ENCODE results near the gene RABGAP1. TPM values are rescaled to one million over a fixed set of nuclear protein-coding genes. Genes with fewer than 3 reads are reported as not detected.

Gene RABGAP1
- total and polyA plus RNA-seq, 4 donors: 3.8 to 25.7 (median 10.5) TPM

DNA sequence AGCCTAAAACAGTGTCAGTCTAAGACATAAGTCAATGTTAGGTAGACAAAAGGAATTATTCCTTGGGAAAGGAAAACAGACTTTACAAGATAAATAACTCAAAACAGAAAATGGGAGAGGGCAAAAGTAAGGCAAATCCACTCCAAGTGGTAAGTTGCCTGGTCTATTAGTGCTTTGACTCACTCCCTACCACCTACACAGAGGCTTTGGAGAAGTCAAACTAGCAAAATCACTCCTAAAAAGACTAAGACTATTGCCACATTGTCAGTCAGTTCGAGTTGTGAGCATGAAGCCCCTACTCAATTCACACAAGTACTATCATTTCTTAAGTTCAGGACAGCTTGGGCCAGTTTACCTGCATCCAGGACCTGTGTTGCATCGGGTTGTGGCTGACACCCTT, 22.5 kb upstream of the RABGAP1 start:
- Histone ChIP-seq H3K9ac (ENCODE audit: low read depth in 1 of 2, low read length in 2 of 2) (no peak overlapping the region), H3K9me3 (ENCODE audit: control insufficient read depth in 4 of 4, low read length in 3 of 4) (no peaks in the 10 kb centered on the region), H3K27ac (ENCODE audit: low read depth in 1 of 2, low read length in 2 of 2) (no peak overlapping the region), H3K4me3 (ENCODE audit: low read depth in 1 of 3, low read length in 3 of 3) (no peak overlapping the region), H3K36me3 (ENCODE audit: control insufficient read depth in 4 of 4, insufficient read depth in 3 of 4, low read depth in 1 of 4, low read length in 3 of 4) (peaks cover 0 to 8% (median 6%) of the 10 kb centered on the region in 4 donors), H3K27me3 (ENCODE audit: control insufficient read depth in 4 of 4, insufficient read depth in 4 of 4, low read length in 3 of 4) (no peaks in the 10 kb centered on the region), H3K4me1 (ENCODE audit: control insufficient read depth in 4 of 4, insufficient read depth in 4 of 4, low read length in 3 of 4) (peaks cover 0 to 4% (median 3%) of the 10 kb centered on the region in 4 donors)
- WGBS: 90% methylated on average over 2 of the region's 2 CpGs
- TF ChIP-seq, protein P1, sequence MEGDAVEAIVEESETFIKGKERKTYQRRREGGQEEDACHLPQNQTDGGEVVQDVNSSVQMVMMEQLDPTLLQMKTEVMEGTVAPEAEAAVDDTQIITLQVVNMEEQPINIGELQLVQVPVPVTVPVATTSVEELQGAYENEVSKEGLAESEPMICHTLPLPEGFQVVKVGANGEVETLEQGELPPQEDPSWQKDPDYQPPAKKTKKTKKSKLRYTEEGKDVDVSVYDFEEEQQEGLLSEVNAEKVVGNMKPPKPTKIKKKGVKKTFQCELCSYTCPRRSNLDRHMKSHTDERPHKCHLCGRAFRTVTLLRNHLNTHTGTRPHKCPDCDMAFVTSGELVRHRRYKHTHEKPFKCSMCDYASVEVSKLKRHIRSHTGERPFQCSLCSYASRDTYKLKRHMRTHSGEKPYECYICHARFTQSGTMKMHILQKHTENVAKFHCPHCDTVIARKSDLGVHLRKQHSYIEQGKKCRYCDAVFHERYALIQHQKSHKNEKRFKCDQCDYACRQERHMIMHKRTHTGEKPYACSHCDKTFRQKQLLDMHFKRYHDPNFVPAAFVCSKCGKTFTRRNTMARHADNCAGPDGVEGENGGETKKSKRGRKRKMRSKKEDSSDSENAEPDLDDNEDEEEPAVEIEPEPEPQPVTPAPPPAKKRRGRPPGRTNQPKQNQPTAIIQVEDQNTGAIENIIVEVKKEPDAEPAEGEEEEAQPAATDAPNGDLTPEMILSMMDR (IDR thresholded peaks at IDR 0.05; ENCODE audit: low read depth, low read length, missing input control): no peak
- no peak for TF ChIP-seq MAX (IDR thresholded peaks at IDR 0.05)
- no peak for TF ChIP-seq RAD21 (IDR thresholded peaks at IDR 0.05)
- no peak for TF ChIP-seq YY1 (IDR thresholded peaks at IDR 0.05)
- no peak for TF ChIP-seq RXRA (IDR thresholded peaks at IDR 0.05)
- TF ChIP-seq HNF4G (IDR thresholded peaks at IDR 0.05): no peak
- no peak for TF ChIP-seq FOXA2 (IDR thresholded peaks at IDR 0.05)
- TF ChIP-seq SP1 (IDR thresholded peaks at IDR 0.05): no peak
- DNase-seq (ENCODE audit: low spot score): no peak

DNA sequence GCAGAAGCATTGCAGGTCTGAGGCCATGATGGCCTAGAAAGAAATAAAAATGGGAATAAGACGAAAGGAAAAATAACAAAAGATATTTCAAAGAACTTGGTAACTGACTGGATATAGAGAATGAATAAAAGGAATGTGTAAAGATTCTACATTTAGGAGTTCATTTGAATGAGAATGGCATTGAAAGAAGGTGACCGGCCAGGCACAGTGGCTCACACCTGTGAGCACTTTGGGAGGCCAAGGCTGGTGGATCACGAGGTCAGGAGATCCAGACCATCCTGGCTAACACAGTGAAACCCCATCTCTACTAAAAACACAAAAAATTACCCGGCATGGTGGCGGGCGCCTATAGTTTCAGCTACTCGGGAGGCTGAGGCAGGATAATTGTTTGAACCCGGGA, 18.1 kb upstream of the RABGAP1 start:
- Histone ChIP-seq H3K9me3 (ENCODE audit: control insufficient read depth in 4 of 4, low read length in 3 of 4) (no peaks in the 10 kb centered on the region), H3K36me3 (ENCODE audit: control insufficient read depth in 4 of 4, insufficient read depth in 3 of 4, low read depth in 1 of 4, low read length in 3 of 4) (peaks cover 0 to 8% (median 6%) of the 10 kb centered on the region in 4 donors), H3K9ac (ENCODE audit: low read depth in 1 of 2, low read length in 2 of 2) (no peak overlapping the region), H3K4me3 (ENCODE audit: low read depth in 1 of 3, low read length in 3 of 3) (no peak overlapping the region), H3K27me3 (ENCODE audit: control insufficient read depth in 4 of 4, insufficient read depth in 4 of 4, low read length in 3 of 4) (no peaks in the 10 kb centered on the region), H3K4me1 (ENCODE audit: control insufficient read depth in 4 of 4, insufficient read depth in 4 of 4, low read length in 3 of 4) (no peaks in the 10 kb centered on the region), H3K27ac (ENCODE audit: low read depth in 1 of 2, low read length in 2 of 2) (no peak overlapping the region)
- WGBS: 97% methylated on average over 8 of the region's 8 CpGs
- TF ChIP-seq ZBTB33 (IDR thresholded peaks at IDR 0.05) (no peak), FOXA2 (IDR thresholded peaks at IDR 0.05) (no peak)
- TF ChIP-seq, protein P1 (IDR thresholded peaks at IDR 0.05; ENCODE audit: low read depth, low read length, missing input control): no peak
- no peak for DNase-seq (ENCODE audit: low spot score)

GRCh38 chr9:122923947-122924346, 16.9 kb upstream of the RABGAP1 start:
- 76% methylated on average over 3 of the region's 3 CpGs for WGBS

More at GRCh38 chr9:122923947-122924346, 16.9 kb upstream of the RABGAP1 start:
- no peaks in the 10 kb centered on the region for H3K4me1 ChIP-seq (ENCODE audit: control insufficient read depth in 4 of 4, insufficient read depth in 4 of 4, low read length in 3 of 4)
- no peaks in the 10 kb centered on the region for H3K9me3 ChIP-seq (ENCODE audit: control insufficient read depth in 4 of 4, low read length in 3 of 4)
- H3K27ac ChIP-seq (ENCODE audit: low read depth in 1 of 2, low read length in 2 of 2): no peak overlapping the region
- H3K4me3 ChIP-seq (ENCODE audit: low read depth in 1 of 3, low read length in 3 of 3): no peak overlapping the region
- no peaks in the 10 kb centered on the region for H3K27me3 ChIP-seq (ENCODE audit: control insufficient read depth in 4 of 4, insufficient read depth in 4 of 4, low read length in 3 of 4)
- H3K9ac ChIP-seq (ENCODE audit: low read depth in 1 of 2, low read length in 2 of 2): no peak overlapping the region
- H3K36me3 ChIP-seq (ENCODE audit: control insufficient read depth in 4 of 4, insufficient read depth in 3 of 4, low read depth in 1 of 4, low read length in 3 of 4): peaks cover 0 to 6% (median 3%) of the 10 kb centered on the region in 4 donors
- TF ChIP-seq FOXA2 (IDR thresholded peaks at IDR 0.05): no peak
- TF ChIP-seq RXRA (IDR thresholded peaks at IDR 0.05): no peak
- TF ChIP-seq HNF4G (IDR thresholded peaks at IDR 0.05): no peak
- no peak for TF ChIP-seq HNF4A (conservative IDR thresholded peaks at IDR 0.05)
- TF ChIP-seq MAX (IDR thresholded peaks at IDR 0.05): no peak
- no peak for TF ChIP-seq FOXA1 (IDR thresholded peaks at IDR 0.05)
- no peak for TF ChIP-seq ZBTB33 (IDR thresholded peaks at IDR 0.05)
- TF ChIP-seq SP1 (IDR thresholded peaks at IDR 0.05): no peak
- TF ChIP-seq RAD21 (IDR thresholded peaks at IDR 0.05): no peak
- TF ChIP-seq, protein P2, sequence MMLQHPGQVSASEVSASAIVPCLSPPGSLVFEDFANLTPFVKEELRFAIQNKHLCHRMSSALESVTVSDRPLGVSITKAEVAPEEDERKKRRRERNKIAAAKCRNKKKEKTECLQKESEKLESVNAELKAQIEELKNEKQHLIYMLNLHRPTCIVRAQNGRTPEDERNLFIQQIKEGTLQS (IDR thresholded peaks at IDR 0.05): no peak
- no peak for TF ChIP-seq GABPA (IDR thresholded peaks at IDR 0.05 in 1 of 2, conservative IDR thresholded peaks at IDR 0.05 in 1 of 2)
- TF ChIP-seq JUND (IDR thresholded peaks at IDR 0.05): no peak
- DNase-seq (ENCODE audit: low spot score): no peak
